HG03354 (cell line): ENCODE data around the gene FAM171A1.

Experiments
- ATAC-seq: cut with Tn5 transposase; IDR thresholded peaks from one replicate; pipeline ENCODE4 v1.9.1; 2021; ENCODE audit warnings: mild to moderate bottlenecking; ENCODE audit not compliant: unreplicated experiment, poor library complexity, severe bottlenecking

FAM171A1 gene

GRCh38 chr10:15258255-15258654, 112.8 kb downstream of the FAM171A1 start:
- no peak for ATAC-seq

- no peak for ATAC-seq
Observed at GRCh38 chr10:15255961-15256360, 115.1 kb downstream of the FAM171A1 start.

GRCh38 chr10:15254808-15255648, 116.1 kb downstream of the FAM171A1 start:
- peak; percentile 64 for ATAC-seq

- ATAC-seq, result no peak
Observed at GRCh38 chr10:15253951-15254807, 116.9 kb downstream of the FAM171A1 start.

- ATAC-seq, result no peak
Observed at GRCh38 chr10:15252396-15252795, 118.7 kb downstream of the FAM171A1 start.

GRCh38 chr10:15251791-15252380, 119.2 kb downstream of the FAM171A1 start:
- ATAC-seq, result no peak

- no peak for ATAC-seq
Observed at GRCh38 chr10:15245530-15245929, 125.6 kb downstream of the FAM171A1 start.

- no peak for ATAC-seq
Observed at GRCh38 chr10:15244635-15245197, 126.4 kb downstream of the FAM171A1 start.

- no peak for ATAC-seq
Observed at GRCh38 chr10:15242261-15242840, 128.7 kb downstream of the FAM171A1 start.

- ATAC-seq, result no peak
Observed at GRCh38 chr10:15241306-15241705, 129.8 kb downstream of the FAM171A1 start.

- ATAC-seq, result no peak
Observed at GRCh38 chr10:15238555-15239335, 132.3 kb downstream of the FAM171A1 start.

GRCh38 chr10:15237351-15237750, 133.7 kb downstream of the FAM171A1 start:
- no peak for ATAC-seq

- no peak for ATAC-seq
Observed at GRCh38 chr10:15236340-15236739, 134.7 kb downstream of the FAM171A1 start.

- ATAC-seq, result no peak
Observed at GRCh38 chr10:15232279-15232678, 138.8 kb downstream of the FAM171A1 start.

GRCh38 chr10:15231426-15231825, 139.7 kb downstream of the FAM171A1 start:
- no peak for ATAC-seq

- no peak for ATAC-seq
Observed at GRCh38 chr10:15230257-15230656, 140.8 kb downstream of the FAM171A1 start.

GRCh38 chr10:15229268-15229667, 141.8 kb downstream of the FAM171A1 start:
- ATAC-seq, result no peak

GRCh38 chr10:15228426-15228825, 142.7 kb downstream of the FAM171A1 start:
- no peak for ATAC-seq
